OCI-LY1 (cell line): ENCODE results near the gene DPP9.

Experiments
- H2AFZ ChIP-seq: fragments of 200-600 bp; sonication (generic), shearing (Covaris generic); 2 replicates; pipeline ENCODE4 v1.6.0; 2014; ENCODE audit warnings: antibody characterized with exemption, mild to moderate bottlenecking, low read length
- H3F3A ChIP-seq: fragments of 200-600 bp; sonication (generic), shearing (Covaris generic); 2 replicates; pipeline ENCODE4 v1.6.0; 2014; ENCODE audit warnings: mild to moderate bottlenecking, antibody characterized with exemption, low read length, moderate library complexity; ENCODE audit not compliant: insufficient read depth
- H3K27ac ChIP-seq: fragments of 200-600 bp; sonication (generic); 2 replicates; pipeline ENCODE4 v1.5.1; 2014; ENCODE audit warnings: low read length, mixed run types, mild to moderate bottlenecking, low read depth; ENCODE audit not compliant: poor library complexity, severe bottlenecking
- H3K27me3 ChIP-seq: fragments of 200-600 bp; sonication (generic); 2 replicates; pipeline ENCODE4 v1.6.0; 2014; ENCODE audit warnings: antibody characterized with exemption, mild to moderate bottlenecking, low read length, moderate library complexity; ENCODE audit not compliant: insufficient read depth
- H3K36me3 ChIP-seq: fragments of 200-600 bp; sonication (generic); 2 replicates; pipeline ENCODE4 v1.6.1; 2014; ENCODE audit warnings: mild to moderate bottlenecking, antibody characterized with exemption, low read length, moderate library complexity, mixed read lengths; ENCODE audit not compliant: insufficient read depth
- H3K4me1 ChIP-seq: fragments of 200-600 bp; sonication (generic); 2 replicates; pipeline ENCODE4 v1.5.1; 2014; ENCODE audit warnings: mild to moderate bottlenecking, low read length, moderate library complexity; ENCODE audit not compliant: insufficient read depth, severe bottlenecking
- H3K4me2 ChIP-seq: fragments of 200-600 bp; sonication (generic), shearing (Covaris generic); 2 replicates; pipeline ENCODE4 v1.6.1; 2014; ENCODE audit warnings: low read length
- H3K4me3 ChIP-seq: fragments of 200-600 bp; sonication (generic); 2 replicates; pipeline ENCODE4 v1.5.1; 2014; ENCODE audit warnings: low read length, low read depth, mild to moderate bottlenecking, mixed read lengths; ENCODE audit not compliant: poor library complexity, severe bottlenecking
- H3K79me2 ChIP-seq: fragments of 200-600 bp; shearing (Covaris generic); 2 replicates; pipeline ENCODE4 v1.6.1; 2016; ENCODE audit warnings: mixed run types, low read length, mixed read lengths; ENCODE audit not compliant: insufficient read depth
- H3K9ac ChIP-seq: fragments of 200-600 bp; sonication (generic), shearing (Covaris generic); 2 replicates; pipeline ENCODE4 v1.6.1; 2014; ENCODE audit warnings: mild to moderate bottlenecking, low read length, mixed read lengths
- H3K9me2 ChIP-seq: fragments of 200-600 bp; sonication (generic), shearing (Covaris generic); 2 replicates; pipeline ENCODE4 v1.6.1; 2014; ENCODE audit warnings: low read depth, mild to moderate bottlenecking, low read length, mixed read lengths
- H3K9me3 ChIP-seq: fragments of 200-600 bp; shearing (Covaris generic); 2 replicates; pipeline ENCODE4 v1.6.1; 2014; ENCODE audit warnings: low read length, mixed read lengths
- H4K20me1 ChIP-seq: fragments of 200-600 bp; sonication (generic), shearing (Covaris generic); 2 replicates; pipeline ENCODE4 v1.6.0; 2016; ENCODE audit warnings: mild to moderate bottlenecking, low read length; ENCODE audit not compliant: insufficient read depth
- CTCF ChIP-seq: fragments of 200-600 bp; sonication (generic), shearing (Covaris generic); IDR thresholded peaks from 2 replicates; pipeline ENCODE4 v1.5.1; 2017; ENCODE audit warnings: mild to moderate bottlenecking, antibody characterized with exemption, low read length, moderate library complexity, mixed read lengths
- EZH2 ChIP-seq: fragments of 200-600 bp; sonication (generic), shearing (Covaris generic); IDR thresholded peaks from 2 replicates; pipeline ENCODE4 v1.8.0; 2017; ENCODE audit warnings: borderline replicate concordance, mixed run types, mild to moderate bottlenecking, antibody characterized with exemption, low read length, moderate library complexity, mixed read lengths

The DPP9 gene

DNA sequence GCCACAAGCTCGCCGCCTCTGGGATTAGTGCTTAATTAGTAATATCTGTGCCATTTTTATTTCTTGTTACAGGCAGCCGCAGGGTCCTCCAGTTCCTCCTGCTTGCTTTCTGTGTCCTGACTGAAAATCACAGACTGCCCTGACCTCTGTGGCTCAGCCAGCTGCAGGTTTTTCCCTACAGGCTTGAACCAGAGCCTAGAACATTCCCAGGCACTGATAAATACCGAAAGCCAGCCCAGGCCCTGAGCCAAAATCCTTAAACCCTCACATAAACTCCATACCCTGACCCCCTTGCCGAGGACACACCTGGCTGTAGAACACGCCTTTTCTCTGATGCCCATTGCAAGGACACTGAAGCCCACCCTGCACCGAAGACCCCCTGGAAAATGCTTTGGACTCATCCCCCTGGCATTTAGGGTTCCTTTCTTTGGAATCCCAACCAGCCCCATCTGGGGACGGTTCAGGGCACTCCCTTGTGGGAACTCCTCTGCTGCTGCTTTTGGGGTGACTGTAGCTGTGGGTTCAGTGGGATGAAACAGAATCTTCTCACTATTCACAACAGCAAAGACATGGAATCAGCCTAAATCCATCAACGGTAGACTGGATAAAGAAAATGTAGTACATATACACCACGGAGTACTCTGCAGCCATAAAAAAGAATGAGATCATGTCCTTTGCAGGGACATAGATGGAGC, 15.5 kb downstream of the DPP9 start:
- Histone ChIP-seq H3K4me2 (no peak overlapping the region), H2AFZ (no peak overlapping the region), H3K27me3 (no peaks in the 10 kb centered on the region), H3K9me3 (no peaks in the 10 kb centered on the region), H3K4me1 (no peaks in the 10 kb centered on the region), H4K20me1 (no peaks in the 10 kb centered on the region), H3K9ac (no peak overlapping the region), H3K79me2 (no peaks in the 10 kb centered on the region), H3K4me3 (no peak overlapping the region), H3F3A (no peaks in the 10 kb centered on the region), H3K9me2 (no peaks in the 10 kb centered on the region), H3K36me3 (peaks cover 41% of the 10 kb centered on the region), H3K27ac (no peak overlapping the region)
- TF ChIP-seq CTCF = no peak
- no peak for TF ChIP-seq EZH2

GRCh38 chr19:4707322-4707721, 16.3 kb downstream of the DPP9 start:
- Histone ChIP-seq H4K20me1 (no peaks in the 10 kb centered on the region), H3K4me3 (no peak overlapping the region), H3K9ac (no peak overlapping the region), H3F3A (no peaks in the 10 kb centered on the region), H3K27me3 (no peaks in the 10 kb centered on the region), H3K27ac (no peak overlapping the region), H3K36me3 (peaks cover 39% of the 10 kb centered on the region), H2AFZ (no peak overlapping the region), H3K9me3 (no peaks in the 10 kb centered on the region), H3K4me2 (no peak overlapping the region), H3K4me1 (no peaks in the 10 kb centered on the region), H3K9me2 (no peaks in the 10 kb centered on the region), H3K79me2 (no peaks in the 10 kb centered on the region)
- no peak for TF ChIP-seq EZH2
- TF ChIP-seq CTCF = no peak

GRCh38 chr19:4705413-4706131, 18.1 kb downstream of the DPP9 start:
- no peaks in the 10 kb centered on the region for H3K27me3 ChIP-seq
- H3K9me2 ChIP-seq = no peaks in the 10 kb centered on the region
- no peak overlapping the region for H3K9ac ChIP-seq
- no peak overlapping the region for H3K4me3 ChIP-seq
- H3K79me2 ChIP-seq = no peaks in the 10 kb centered on the region
- no peak overlapping the region for H3K27ac ChIP-seq
- no peaks in the 10 kb centered on the region for H3K9me3 ChIP-seq
- H2AFZ ChIP-seq = no peak overlapping the region
- H3K4me2 ChIP-seq = no peak overlapping the region
- H3K4me1 ChIP-seq = no peaks in the 10 kb centered on the region
- H3F3A ChIP-seq = no peaks in the 10 kb centered on the region
- no peaks in the 10 kb centered on the region for H4K20me1 ChIP-seq
- TF ChIP-seq EZH2 (no peak), CTCF (no peak)
- H3K36me3 ChIP-seq = peaks cover 42% of the 10 kb centered on the region
